GM21526 (cell line): ENCODE data around the gene ERCC6.

ENCODE experiments used
- ATAC-seq: cut with Tn5 transposase; IDR thresholded peaks from one replicate; pipeline ENCODE4 v1.9.1; 2021; ENCODE audit warnings: moderate library complexity; ENCODE audit not compliant: unreplicated experiment, low FRiP score

ERCC6 gene

GRCh38 chr10:49549640-49550346 lies 10.9 kb upstream of the ERCC6 start:
- no peak for ATAC-seq

- no peak for ATAC-seq
These were observed 4.7 kb upstream of the ERCC6 start for GRCh38 chr10:49543604-49544003.

GRCh38 chr10:49542353-49542752 lies 3.4 kb upstream of the ERCC6 start:
- ATAC-seq, result no peak

DNA sequence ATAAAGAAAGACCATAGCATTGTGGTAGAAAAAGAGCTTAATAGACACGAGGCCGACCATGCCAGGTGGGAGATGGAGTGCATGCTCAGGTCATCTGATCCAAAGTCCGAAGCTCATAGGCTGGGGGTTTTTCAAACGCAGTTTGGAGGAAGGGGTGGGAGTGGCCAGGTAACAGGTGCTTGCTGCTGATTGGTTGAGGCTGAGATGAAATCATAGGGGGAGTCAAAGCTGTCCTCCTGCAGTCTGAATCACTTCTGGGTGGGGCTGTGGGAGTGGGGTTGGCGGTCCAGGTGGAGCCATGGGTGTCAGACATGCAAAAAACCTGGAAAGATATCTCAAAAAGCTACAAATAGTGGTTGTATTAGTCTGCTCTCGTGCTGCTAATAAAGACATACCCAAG lies 2.8 kb upstream of the ERCC6 start:
- ATAC-seq, result no peak

DNA sequence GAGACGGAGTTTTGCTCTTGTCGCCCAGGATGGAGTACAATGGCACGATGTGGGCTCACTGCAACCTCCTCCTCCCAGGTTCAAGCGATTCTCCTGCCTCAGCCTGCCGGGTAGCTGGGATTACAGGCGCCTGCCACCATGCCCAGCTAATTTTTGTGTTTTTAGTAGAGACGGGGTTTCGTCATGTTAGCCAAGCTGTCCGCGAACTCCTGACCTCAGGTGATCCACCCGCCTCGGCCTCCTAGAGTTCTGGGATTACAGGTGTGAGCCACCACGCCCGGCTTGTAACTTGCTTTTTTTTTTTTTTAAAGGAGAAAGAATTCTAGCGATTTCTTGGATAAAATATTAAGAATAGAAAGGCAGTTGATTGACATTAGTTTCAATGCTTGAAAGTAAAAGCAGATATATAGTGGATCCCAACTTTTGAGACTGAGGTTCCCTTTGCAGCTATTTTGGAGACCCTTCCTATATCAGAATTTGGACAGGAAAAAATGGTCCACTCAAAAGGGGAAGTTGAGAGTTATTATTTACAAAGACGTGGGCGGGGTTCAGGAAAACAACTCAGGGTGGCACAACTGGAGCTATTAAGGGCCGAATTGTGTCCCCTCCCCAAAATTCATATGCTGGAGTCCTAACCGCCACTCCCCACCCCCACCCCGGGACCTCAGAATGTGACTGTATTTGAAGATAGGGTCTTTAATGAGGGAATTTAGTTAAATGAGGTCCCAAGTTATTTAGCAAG lies 1.3 kb upstream of the ERCC6 start:
- ATAC-seq, result no peak

- no peak for ATAC-seq
These were observed 482 bp upstream of the ERCC6 start for GRCh38 chr10:49539320-49539885.

DNA sequence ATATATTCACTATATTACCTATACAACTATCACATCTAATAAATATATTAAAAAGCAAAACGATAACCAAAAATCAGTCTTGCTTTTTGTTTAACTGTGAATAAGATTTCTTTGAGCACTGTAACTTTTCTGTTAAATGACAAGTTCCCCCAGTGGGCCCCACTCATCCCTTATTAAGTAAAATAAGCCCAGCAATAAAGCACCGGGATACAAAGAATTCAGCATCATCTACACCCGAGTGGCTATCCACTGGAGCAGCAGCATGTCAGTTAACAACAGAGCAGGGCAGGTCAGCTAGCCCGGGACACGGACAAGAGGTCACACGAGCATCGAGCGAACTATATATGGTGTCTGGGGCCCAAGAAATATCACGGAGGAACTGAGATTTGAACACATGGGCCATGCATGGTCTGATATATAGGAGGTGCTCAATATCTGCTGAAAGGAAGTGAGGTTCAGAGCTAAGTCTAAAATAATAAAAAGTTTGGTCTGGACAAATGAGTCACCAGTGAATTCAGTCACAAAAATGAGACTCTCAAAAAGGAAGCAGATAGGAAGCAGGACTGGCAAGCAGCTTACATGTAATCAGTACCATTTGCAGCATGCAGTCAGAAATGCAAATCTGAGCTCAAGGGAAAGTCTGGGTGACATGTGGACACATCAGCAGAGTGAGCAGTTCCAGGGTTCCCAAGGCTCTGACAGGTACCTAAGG lies 4.1 kb downstream of the ERCC6 start:
- peak; percentile 55 for ATAC-seq

DNA sequence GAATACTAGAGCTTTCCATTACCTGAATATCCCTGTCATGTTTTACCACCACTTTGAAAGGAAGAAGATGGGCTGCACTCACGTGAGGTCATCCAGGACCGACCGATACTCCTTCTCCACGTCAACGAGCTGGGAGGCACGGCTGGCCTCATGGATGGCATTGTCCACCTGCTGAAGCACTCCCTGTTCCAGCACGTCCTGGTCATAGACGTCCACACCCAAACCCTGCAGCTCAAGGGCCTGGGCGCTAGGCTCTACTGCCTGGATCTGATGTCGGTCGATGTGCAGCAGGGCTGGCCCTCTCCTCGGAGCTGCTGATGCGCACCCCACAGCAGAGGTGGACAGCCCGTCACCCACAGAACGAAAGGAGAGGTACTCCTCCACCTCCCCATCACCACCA lies 6.5 kb downstream of the ERCC6 start:
- ATAC-seq, result no peak

DNA sequence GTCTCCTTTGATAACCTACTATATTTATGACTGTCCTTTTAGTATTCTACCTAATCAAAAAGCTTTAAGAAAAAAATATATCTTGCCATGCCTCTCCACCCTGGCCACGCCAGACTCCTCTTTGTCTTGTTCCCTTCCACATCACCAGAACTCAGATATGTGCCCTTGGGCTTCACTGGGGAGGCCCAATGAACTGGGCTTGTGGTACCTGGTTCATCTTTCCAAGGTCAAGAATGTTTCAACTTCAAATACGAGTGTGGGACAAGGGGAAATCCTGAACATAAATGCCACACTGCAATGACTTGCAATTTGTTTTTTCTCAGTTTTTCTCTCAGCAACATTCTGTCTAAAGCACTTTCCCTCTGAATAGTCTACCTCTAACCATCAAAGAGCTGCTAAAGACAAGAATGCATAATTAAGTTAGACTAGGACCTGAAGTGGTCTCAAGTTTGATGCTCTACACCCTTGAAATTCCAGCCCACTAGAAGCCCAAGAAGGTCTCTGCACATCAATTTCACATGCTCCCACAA lies 9.9 kb downstream of the ERCC6 start:
- ATAC-seq, result no peak

GRCh38 chr10:49527850-49528249 lies 11.1 kb downstream of the ERCC6 start:
- no peak for ATAC-seq

DNA sequence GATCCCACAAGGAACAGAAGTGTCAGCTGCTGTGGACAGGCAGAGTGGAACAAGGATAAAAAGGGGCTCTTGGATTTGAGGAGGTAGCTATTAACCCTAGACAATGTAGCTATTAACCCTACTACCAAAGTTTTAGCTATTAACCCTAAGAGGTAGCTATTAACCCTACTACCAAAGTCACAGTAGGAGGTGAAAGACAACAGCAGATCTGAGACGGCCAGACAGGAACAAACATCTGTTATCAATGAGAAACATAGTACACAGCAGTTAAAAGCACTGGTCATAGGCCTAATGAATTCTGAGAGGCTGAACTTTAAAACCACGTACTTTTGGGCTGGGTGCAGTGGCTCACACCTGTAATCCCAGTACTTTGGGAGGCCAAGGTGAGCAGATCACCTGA lies 11.9 kb downstream of the ERCC6 start:
- no peak for ATAC-seq

DNA sequence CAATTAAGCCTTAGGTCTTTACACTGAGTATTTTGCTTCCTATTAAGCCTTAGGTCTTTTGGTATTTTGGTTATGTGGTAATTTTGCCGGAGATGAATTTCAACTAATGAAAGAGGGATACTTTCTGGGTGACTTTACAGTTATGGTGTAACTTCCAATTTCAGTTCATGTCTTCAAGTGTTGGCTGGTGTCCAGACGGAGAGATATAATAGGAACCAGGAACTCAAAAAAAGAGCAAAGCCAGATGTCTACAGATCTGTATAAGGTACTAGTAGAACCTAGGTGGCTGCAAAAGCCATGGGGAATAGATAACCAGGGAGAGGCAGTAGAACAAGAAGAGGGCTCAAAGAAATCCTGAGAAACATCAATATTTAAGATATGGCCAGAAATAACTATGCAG lies 12.3 kb downstream of the ERCC6 start:
- no peak for ATAC-seq

GRCh38 chr10:49524496-49524895 lies 14.4 kb downstream of the ERCC6 start:
- ATAC-seq, result no peak

DNA sequence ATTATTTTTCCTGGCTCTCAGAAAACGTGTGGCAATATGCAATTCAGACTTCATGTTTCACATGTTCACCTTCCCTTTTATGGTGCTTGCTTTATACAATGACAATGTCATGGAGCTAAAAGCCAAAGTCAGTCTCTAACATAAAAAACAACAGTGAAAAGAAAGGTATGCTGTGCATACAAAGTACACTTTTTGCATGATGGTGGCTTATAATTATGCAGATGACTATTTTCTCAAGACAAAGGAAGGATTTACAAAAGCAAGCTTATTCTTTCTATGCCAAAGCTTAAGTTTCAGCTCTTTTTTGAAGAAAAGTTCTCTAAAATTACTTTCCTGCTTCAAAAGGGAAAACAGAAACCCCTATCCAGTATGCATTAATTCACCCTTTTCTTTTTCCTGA lies 15.6 kb downstream of the ERCC6 start:
- no peak for ATAC-seq

DNA sequence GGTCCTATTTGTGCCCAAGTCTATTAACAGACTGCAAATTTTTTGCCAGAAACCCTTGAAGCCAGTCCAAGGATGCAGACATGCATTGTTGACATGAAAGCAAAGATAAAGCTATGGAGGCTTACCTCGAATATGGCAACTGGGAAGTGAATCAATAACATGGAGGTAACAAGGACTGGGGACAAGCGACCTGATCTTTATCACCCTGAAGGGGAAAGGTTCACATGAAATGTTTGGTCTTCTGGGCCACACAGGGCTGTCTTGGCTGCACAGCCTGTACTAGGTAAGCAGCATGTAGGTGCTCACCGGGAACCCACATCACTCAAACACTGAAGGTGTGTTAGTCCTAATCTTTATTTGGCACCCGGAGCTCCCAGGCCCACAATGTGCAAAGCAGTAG lies 17.9 kb downstream of the ERCC6 start:
- ATAC-seq, result no peak

- ATAC-seq, result no peak
These were observed 18.7 kb downstream of the ERCC6 start for GRCh38 chr10:49520122-49520775.

GRCh38 chr10:49519717-49520116 lies 19.2 kb downstream of the ERCC6 start:
- no peak for ATAC-seq

GRCh38 chr10:49518982-49519578 lies 19.8 kb downstream of the ERCC6 start:
- ATAC-seq, result no peak

DNA sequence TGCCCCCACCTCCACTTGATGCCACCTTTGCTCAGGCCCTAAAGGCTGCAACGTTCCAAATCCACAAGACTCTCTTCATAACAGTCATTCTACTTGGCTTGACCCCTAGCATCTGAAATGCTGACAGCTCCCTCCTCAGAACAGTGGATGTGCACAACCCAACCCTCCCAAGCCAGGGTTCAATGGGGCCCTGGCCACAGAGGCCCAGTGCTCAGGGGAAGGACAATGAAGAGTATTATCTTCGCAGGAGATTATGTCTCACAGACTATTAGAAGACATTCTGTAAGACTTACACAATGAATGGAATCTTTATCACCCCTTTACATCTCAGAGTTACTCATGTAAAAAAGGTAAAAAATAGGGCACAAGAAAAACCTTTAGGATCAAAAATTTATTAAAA lies 20.4 kb downstream of the ERCC6 start:
- no peak for ATAC-seq
